GM21737 (cell line): Measurements from ENCODE around the gene FGFBP1.
"Not testable (repeated sequence)": the region's sequence is repeated elsewhere in the genome, so short reads cannot be mapped to it uniquely, and the experiment has no call there.

ENCODE experiments used
- ATAC-seq: cut with Tn5 transposase; IDR thresholded peaks from one replicate; pipeline ENCODE4 v1.9.1; 2021; ENCODE audit warnings: mild to moderate bottlenecking, moderate library complexity; ENCODE audit not compliant: unreplicated experiment

Gene FGFBP1

GRCh38 chr4:15947684-15948083 lies 9.1 kb upstream of the FGFBP1 start:
- no peak for ATAC-seq

DNA sequence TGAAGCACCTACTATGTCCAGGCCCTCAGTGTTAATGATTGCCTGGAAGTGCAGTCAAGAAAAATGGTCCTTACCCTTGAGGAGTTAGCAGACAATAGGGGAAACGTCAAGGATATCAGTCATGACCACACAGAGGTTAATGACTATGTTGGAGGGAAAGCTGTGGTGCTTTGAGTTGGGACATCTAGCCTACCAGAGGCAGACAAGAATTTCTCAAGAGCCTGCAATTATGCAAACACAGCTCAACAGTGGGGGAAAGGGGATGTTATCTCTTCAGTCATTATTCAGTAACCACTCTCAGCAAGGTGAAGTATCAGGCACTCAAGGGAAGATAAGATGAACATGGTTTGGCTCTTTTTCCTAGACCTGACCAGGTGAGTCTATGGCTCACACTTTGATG lies 7.0 kb upstream of the FGFBP1 start:
- no peak for ATAC-seq

- no peak for ATAC-seq
Measured at GRCh38 chr4:15944895-15945294, 6.4 kb upstream of the FGFBP1 start.

GRCh38 chr4:15942283-15942682 lies 3.7 kb upstream of the FGFBP1 start:
- no peak for ATAC-seq

DNA sequence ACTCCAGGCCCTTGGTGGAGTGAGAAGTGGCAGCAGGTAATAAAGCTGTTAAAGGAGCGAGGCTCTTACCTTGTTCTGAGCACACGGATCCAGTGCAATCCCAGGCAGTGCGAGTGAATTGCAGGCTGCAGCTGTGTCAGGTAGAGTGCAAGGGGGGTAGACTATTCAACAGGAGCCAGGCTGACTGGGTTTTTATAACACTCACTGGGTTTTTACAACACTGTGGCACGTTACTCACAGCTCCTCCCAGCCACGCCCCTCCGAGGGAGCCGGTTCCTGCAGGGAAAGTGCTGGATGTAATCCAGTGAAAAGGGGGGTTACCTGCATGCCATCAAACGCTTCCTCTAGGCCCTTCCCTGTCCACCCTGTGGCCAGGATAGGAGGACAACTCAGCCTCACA lies 358 bp downstream of the FGFBP1 start:
- ATAC-seq, result no peak

GRCh38 chr4:15936495-15936894 lies 2.0 kb downstream of the FGFBP1 start:
- no peak for ATAC-seq

- no peak for ATAC-seq
Measured at GRCh38 chr4:15935504-15936402, 2.8 kb downstream of the FGFBP1 start.

- no peak for ATAC-seq
Measured at GRCh38 chr4:15934259-15934658, 4.3 kb downstream of the FGFBP1 start.

DNA sequence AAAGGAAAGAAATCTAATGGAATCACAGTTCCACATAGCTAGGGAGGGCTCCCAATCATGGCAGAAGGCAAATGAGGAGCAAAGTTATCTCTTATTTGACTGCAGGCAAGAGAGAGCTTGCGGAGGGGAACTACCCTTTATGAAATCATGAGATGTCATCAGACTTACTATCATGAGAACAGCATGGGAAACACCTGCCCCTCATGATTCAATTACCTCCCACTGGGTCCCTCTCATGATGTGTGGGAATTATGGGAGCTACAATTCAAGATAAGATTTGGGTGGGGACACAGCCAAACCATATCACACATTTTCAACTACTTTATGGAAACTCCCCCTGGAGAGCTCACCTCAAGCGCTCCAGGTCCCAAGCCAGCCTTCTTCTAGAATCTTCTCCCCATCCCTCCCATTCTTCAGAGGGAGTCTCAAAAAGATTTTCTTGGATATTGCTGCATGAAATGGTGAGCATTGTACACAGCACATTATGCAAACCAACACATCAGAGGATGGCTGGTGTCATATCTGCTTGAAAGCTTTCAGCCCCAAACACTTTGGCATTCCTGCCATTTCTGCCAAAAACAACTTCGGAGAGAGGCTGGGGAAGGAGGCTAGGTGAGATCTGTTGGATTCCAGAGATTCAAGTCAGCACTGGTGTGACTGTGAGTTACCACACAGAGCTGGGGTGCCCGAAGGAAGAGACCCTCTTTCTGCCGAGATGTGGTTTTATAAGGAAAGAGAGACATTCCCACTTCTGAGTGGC lies 6.9 kb downstream of the FGFBP1 start:
- no peak for ATAC-seq

- no peak for ATAC-seq
Measured at GRCh38 chr4:15930314-15930713, 8.2 kb downstream of the FGFBP1 start.

DNA sequence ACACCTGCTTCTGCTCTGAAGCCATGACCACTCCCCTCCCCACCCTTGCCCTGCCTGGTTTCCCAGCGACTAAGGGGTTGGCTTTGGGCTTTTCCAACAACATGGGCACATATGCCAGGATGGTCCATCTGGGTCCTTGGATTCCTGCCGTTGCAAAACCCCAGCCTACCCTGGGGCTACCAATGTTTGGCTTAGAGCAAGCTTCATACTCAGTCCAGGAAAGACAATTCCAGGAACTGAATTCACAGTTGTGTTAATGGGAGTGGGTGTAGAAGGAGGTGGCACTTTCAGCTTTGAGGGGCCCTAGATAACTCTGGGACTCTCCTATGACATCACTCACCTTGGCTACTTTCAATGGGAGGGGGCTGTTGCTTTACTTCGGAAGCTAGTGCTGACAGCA lies 9.0 kb downstream of the FGFBP1 start:
- no peak for ATAC-seq

DNA sequence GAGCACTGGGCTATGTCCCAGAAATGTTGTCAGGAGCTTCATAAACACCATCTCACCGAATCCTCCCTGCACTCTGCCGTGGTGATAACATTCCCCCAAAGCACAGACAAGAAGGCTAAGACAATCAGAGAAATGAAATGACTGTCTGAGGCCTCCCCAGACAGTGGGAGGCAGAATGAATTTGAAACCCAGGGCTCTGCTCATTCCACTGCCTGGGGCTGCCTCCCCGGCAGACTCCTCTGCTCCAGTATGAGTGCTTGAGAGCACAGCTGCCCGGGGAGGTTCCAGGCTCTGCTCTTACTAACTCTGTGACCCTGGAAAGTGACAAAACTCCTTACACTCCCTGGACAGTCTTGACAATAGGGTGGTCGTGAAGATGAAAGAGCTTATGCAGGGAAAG lies 9.7 kb downstream of the FGFBP1 start:
- no peak for ATAC-seq

- ATAC-seq, result no peak
Measured at GRCh38 chr4:15926486-15926885, 12.1 kb downstream of the FGFBP1 start.

- ATAC-seq, result no peak
Measured at GRCh38 chr4:15925830-15926229, 12.7 kb downstream of the FGFBP1 start.

GRCh38 chr4:15921592-15921932 lies 17.0 kb downstream of the FGFBP1 start:
- no peak for ATAC-seq

DNA sequence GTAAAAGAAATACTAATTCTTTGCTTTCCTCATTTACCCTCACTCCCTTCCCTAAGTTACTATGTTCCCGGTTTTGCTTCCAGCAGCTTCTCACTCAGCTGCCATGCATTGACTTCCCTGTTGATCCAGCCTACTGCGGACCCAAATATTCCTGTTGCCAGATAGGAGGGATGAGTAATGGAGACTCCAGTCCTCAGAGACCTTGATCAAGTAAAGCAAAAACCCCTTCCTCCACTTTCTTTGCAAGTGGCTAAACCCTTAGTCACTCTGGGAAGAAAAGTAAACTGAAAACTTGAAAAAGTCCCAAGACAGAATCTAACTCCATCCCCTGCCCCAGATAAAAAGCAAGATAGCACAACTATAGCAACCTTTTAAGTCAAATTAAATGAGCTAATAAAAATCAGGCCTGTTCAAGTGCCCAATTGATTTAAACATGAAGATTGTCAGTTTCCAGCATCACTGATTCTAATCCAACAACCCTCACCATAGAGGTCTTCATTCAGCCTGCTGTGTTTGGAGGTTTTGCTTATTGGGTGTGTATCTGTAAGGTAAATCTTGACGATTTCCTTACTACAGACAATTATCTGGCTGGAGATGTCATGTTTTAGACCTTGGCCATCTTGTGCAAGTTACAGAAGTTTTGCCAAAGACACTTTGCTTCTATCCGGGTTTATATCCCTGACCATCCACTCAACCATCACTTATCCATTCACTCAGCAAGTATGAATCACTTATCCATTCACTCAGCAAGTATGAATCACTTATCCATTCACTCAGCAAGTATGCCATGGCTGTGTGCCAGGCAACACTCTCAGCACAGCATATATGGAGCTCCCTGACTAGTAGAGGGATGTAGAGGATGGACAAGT lies 17.6 kb downstream of the FGFBP1 start:
- no peak for ATAC-seq

GRCh38 chr4:15918484-15919129 lies 19.9 kb downstream of the FGFBP1 start:
- no peak for ATAC-seq

DNA sequence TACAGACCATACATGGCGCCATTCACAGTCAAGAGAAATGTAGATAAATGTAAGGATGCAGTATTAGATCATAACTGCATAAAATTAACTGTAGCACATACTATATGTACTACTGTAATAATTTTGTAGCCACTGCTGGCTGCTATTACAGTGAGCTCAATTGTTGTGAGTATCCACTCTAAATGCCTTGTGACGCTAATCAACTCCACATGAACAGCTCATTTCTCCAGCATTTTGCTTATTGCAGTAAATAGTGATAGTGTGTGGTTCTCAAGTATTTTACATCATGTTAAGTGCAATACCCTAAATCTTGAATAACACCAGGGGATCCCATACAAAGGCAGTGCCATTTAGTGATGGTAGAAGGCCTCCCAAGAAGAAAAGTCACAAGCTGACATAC lies 21.2 kb downstream of the FGFBP1 start:
- ATAC-seq, result no peak

DNA sequence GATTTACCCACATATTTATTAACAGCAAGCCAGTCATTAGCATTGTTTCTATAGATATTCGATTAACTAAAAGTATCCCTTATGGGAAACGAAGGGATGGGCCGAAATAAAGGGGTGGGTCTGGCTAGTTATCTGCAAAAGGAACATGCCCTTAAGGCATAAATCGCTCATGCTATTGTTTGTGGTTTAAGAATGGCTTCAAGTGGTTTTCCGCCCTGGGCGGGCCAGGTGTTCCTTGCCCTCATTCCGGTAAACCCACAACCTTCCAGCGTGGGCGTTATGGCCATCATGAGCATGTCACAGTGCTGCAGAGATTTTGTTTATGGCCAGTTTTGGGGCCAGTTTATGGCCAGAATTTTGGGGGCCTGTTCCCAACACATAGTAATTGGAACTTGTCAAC lies 22.2 kb downstream of the FGFBP1 start:
- ATAC-seq, result not testable (repeated sequence)

GRCh38 chr4:15914736-15915135 lies 23.8 kb downstream of the FGFBP1 start:
- ATAC-seq, result no peak

GRCh38 chr4:15914291-15914690 lies 24.2 kb downstream of the FGFBP1 start:
- no peak for ATAC-seq
